CD4-positive, CD25-positive, alpha-beta regulatory T cell (primary cell): ENCODE data around the gene NDUFAF5. TPM values are rescaled to one million over a fixed set of nuclear protein-coding genes. Genes with fewer than 3 reads are reported as not detected.

Source experiments
- ATAC-seq, 2 donors: fragments of 150-1000 bp; cut with Tn5 transposase; one replicate each; pipeline ENCODE4 v1.10.0; 2021; ENCODE audit warnings: low read depth in 2 of 2, moderate number of reproducible peaks in 2 of 2, moderate library complexity in 1 of 2
- DNase-seq, 3 donors: peaks; one replicate each; pipeline versions ENCODE4 v3.0.0 to v3.0.0-alpha.2; 2012 to 2022; ENCODE audit warnings: mixed read lengths in 1 of 3
- H3K27ac ChIP-seq: one replicate; pipeline ENCODE4 v1.7.0; 2013; ENCODE audit warnings: mild to moderate bottlenecking, low read length; ENCODE audit not compliant: insufficient read depth, poor library complexity, severe bottlenecking
- H3K27me3 ChIP-seq: one replicate; pipeline ENCODE4 v1.7.0; 2013; ENCODE audit warnings: low read length; ENCODE audit not compliant: control insufficient read depth, insufficient read depth
- H3K36me3 ChIP-seq: one replicate; pipeline ENCODE4 v1.7.0; 2013; ENCODE audit warnings: mild to moderate bottlenecking, low read length, moderate library complexity; ENCODE audit not compliant: control insufficient read depth, insufficient read depth
- H3K4me1 ChIP-seq: 2 replicates; pipeline ENCODE4 v1.7.0; 2013; ENCODE audit warnings: mild to moderate bottlenecking, low read length; ENCODE audit not compliant: insufficient read depth, control insufficient read depth, poor library complexity, severe bottlenecking
- H3K4me3 ChIP-seq: one replicate; pipeline ENCODE4 v1.7.0; 2013; ENCODE audit warnings: low read depth, mild to moderate bottlenecking, low read length, moderate library complexity
- H3K9me3 ChIP-seq, 2 experiments: 1 replicate in 1 of 2; 2 replicates in 1 of 2; pipeline ENCODE4 v1.7.0; 2013; ENCODE audit warnings: low read length in 2 of 2, mild to moderate bottlenecking in 1 of 2, moderate library complexity in 1 of 2; ENCODE audit not compliant: control insufficient read depth in 2 of 2
- H3K27ac Mint-ChIP-seq, 3 donors: one replicate each; pipeline ENCODE4 v1.8.0; 2020 to 2022; ENCODE audit warnings: mild to moderate bottlenecking in 3 of 3, mixed read lengths in 3 of 3, moderate library complexity in 2 of 3
- H3K27me3 Mint-ChIP-seq: one replicate; pipeline ENCODE4 v1.8.0; 2022; ENCODE audit warnings: mild to moderate bottlenecking, mixed read lengths
- H3K36me3 Mint-ChIP-seq: one replicate; pipeline ENCODE4 v1.8.0; 2020; ENCODE audit warnings: mixed read lengths
- H3K4me1 Mint-ChIP-seq, 4 donors: one replicate each; pipeline ENCODE4 v1.8.0; 2020 to 2022; ENCODE audit warnings: mixed read lengths in 4 of 4, mild to moderate bottlenecking in 1 of 4
- H3K4me3 Mint-ChIP-seq, 4 donors: one replicate each; pipeline ENCODE4 v1.8.0; 2020 to 2022; ENCODE audit warnings: mild to moderate bottlenecking in 4 of 4, mixed read lengths in 4 of 4, moderate library complexity in 3 of 4
- H3K9me3 Mint-ChIP-seq, 7 donors: one replicate each; pipeline ENCODE4 v1.8.0; 2020 to 2022; ENCODE audit warnings: mixed read lengths in 7 of 7, mild to moderate bottlenecking in 3 of 7, moderate library complexity in 2 of 7
- polyA plus RNA-seq, 4 donors: library from polyadenylated mRNA; unstranded; fragments of 300-500 nt; fragmentation: Illumina TruSeq; gene quantifications; one replicate each; pipeline ENCODE4 v1.2.3, GENCODE V29; 2021
- total RNA-seq: library from RNA; stranded (reverse); gene quantifications from one replicate; pipeline ENCODE4 v1.2.3, GENCODE V29; 2022

The NDUFAF5 gene
- total and polyA plus RNA-seq, 5 donors from 2014 or later, result 7.3 to 51.4 (median 12.0) TPM

DNA sequence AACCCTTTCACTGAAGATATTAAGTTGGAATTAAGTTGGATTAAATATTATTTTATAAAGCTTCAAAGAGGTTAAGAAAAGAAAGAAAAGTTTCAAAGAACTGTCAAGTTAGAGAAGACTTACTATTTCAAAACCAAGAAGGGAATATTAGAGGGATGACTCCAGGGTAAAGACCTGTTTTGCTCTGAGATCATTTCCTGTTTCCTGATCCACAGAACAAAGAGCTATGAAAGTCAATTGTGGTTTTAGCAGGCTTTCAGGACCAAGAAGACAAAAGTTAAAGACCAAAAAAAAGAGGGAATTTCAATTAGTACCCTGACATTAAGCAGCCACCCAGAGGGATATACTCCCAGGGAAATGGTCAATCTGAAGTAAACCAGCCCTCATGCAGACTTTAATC lies 19.5 kb upstream of the NDUFAF5 start:
- H3K4me3 ChIP-seq, result no peak overlapping the region
- peak overlapping the region in 1 of 3 donors; percentile 54 for H3K27ac Mint-ChIP-seq
- H3K27me3 Mint-ChIP-seq, result no peaks in the 10 kb centered on the region
- peaks cover 0 to 3% of the 10 kb centered on the region in 2 experiments for H3K9me3 ChIP-seq
- DNase-seq, result no peak
- H3K4me1 ChIP-seq, result no peaks in the 10 kb centered on the region
- peaks cover 0 to 9% (median 5%) of the 10 kb centered on the region in 7 donors for H3K9me3 Mint-ChIP-seq
- no peak for ATAC-seq
- no peaks in the 10 kb centered on the region for H3K27me3 ChIP-seq
- peaks cover 36% of the 10 kb centered on the region for H3K36me3 Mint-ChIP-seq
- H3K36me3 ChIP-seq, result peaks cover 60% of the 10 kb centered on the region
- H3K4me3 Mint-ChIP-seq, result no peak overlapping the region
- peaks cover 0 to 10% (median 1%) of the 10 kb centered on the region in 4 donors for H3K4me1 Mint-ChIP-seq
- no peak overlapping the region for H3K27ac ChIP-seq

DNA sequence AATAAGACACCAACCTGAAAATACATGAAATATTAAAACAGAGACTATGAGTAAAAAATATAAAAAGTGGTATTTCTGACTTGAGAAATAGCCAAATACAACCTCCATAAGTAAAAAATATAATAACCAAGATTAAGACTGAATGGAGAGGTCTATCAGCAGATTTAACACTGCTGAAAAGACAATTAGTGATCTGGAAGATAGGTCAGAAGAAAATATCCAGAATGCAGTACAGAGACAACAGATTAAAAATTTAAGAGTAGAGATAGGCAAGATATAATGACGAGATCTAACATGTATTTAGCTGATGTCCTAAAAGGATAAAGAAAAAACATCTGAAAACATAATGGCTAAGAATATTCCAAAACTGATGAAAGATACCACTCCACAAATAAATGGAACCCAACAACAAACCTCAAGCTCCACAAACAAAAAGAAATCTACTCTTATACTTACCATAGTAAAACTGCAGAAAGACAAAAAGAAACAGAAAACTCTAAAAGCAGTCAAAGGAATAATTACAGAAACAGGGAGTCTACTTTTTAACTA lies 18.9 kb upstream of the NDUFAF5 start:
- Mint-ChIP-seq H3K27me3 (no peaks in the 10 kb centered on the region), H3K36me3 (peaks cover 38% of the 10 kb centered on the region), H3K4me1 (peaks cover 0 to 10% (median 1%) of the 10 kb centered on the region in 4 donors), H3K4me3 (peak overlapping the region in 1 of 4 donors; percentile 35), H3K9me3 (peaks cover 0 to 9% (median 5%) of the 10 kb centered on the region in 7 donors), H3K27ac (peak overlapping the region in 2 of 3 donors; percentile 54 to 69)
- DNase-seq (no peak), ATAC-seq (no peak)
- H3K4me3 ChIP-seq, result no peak overlapping the region
- no peaks in the 10 kb centered on the region for H3K27me3 ChIP-seq
- no peaks in the 10 kb centered on the region for H3K4me1 ChIP-seq
- peaks cover 0 to 3% of the 10 kb centered on the region in 2 experiments for H3K9me3 ChIP-seq
- peaks cover 67% of the 10 kb centered on the region for H3K36me3 ChIP-seq
- H3K27ac ChIP-seq, result no peak overlapping the region

GRCh38 chr20:13770141-13770540 lies 14.7 kb upstream of the NDUFAF5 start:
- Histone ChIP-seq H3K27ac (no peak overlapping the region), H3K4me3 (no peak overlapping the region), H3K9me3 (peaks cover 0 to 3% of the 10 kb centered on the region in 2 experiments), H3K27me3 (no peaks in the 10 kb centered on the region), H3K4me1 (no peaks in the 10 kb centered on the region), H3K36me3 (peaks cover 67% of the 10 kb centered on the region)
- Mint-ChIP-seq H3K4me3 (no peak overlapping the region), H3K4me1 (peaks cover 0 to 24% (median 4%) of the 10 kb centered on the region in 4 donors), H3K36me3 (peaks cover 59% of the 10 kb centered on the region), H3K27me3 (no peaks in the 10 kb centered on the region), H3K27ac (no peak overlapping the region), H3K9me3 (peaks cover 0 to 9% (median 5%) of the 10 kb centered on the region in 7 donors)
- DNase-seq (no peak), ATAC-seq (no peak)

- Histone ChIP-seq H3K4me1 (no peaks in the 10 kb centered on the region), H3K36me3 (peaks cover 60% of the 10 kb centered on the region), H3K27me3 (no peaks in the 10 kb centered on the region), H3K27ac (no peak overlapping the region), H3K4me3 (no peak overlapping the region), H3K9me3 (no peaks in the 10 kb centered on the region)
- DNase-seq, result peak in 2 of 3 donors; percentile 33 to 45
- no peak overlapping the region for H3K4me3 Mint-ChIP-seq
- no peak overlapping the region for H3K27ac Mint-ChIP-seq
- no peaks in the 10 kb centered on the region for H3K27me3 Mint-ChIP-seq
- peaks cover 54% of the 10 kb centered on the region for H3K36me3 Mint-ChIP-seq
- no peaks in the 10 kb centered on the region for H3K9me3 Mint-ChIP-seq
- peaks cover 6 to 20% (median 11%) of the 10 kb centered on the region in 4 donors for H3K4me1 Mint-ChIP-seq
- no peak for ATAC-seq
Measured at GRCh38 chr20:13771853-13772453, 12.9 kb upstream of the NDUFAF5 start.

- Histone ChIP-seq H3K4me1 (no peaks in the 10 kb centered on the region), H3K27ac (no peak overlapping the region), H3K27me3 (no peaks in the 10 kb centered on the region), H3K36me3 (peaks cover 56% of the 10 kb centered on the region), H3K9me3 (no peaks in the 10 kb centered on the region), H3K4me3 (no peak overlapping the region)
- Mint-ChIP-seq H3K36me3 (peaks cover 54% of the 10 kb centered on the region), H3K4me1 (peaks cover 11 to 22% (median 16%) of the 10 kb centered on the region in 4 donors), H3K27ac (no peak overlapping the region), H3K4me3 (no peak overlapping the region), H3K9me3 (no peaks in the 10 kb centered on the region), H3K27me3 (no peaks in the 10 kb centered on the region)
- ATAC-seq, result no peak
- no peak for DNase-seq
Measured at GRCh38 chr20:13772529-13772928, 12.3 kb upstream of the NDUFAF5 start.

DNA sequence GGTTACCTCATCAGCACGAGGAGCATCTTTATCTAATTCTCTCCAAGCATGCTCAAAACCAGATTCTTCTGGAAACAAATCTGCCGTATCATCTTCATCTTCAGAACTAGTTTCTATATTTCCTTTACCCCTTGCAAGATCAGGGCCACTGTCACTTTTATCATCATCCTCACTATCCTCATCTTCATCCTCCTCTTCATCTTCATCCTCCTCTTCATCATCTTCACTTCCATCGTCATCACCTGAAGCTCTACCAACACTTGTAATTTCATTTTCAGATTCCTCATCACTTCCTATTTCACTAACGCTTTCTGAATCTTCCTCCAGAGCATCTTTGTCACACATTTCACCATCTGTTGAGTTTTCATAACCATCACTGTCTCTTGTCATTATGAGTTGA lies 9.0 kb upstream of the NDUFAF5 start:
- H3K27me3 Mint-ChIP-seq, result no peaks in the 10 kb centered on the region
- peaks cover 5% of the 10 kb centered on the region for H3K4me1 ChIP-seq
- no peaks in the 10 kb centered on the region for H3K9me3 ChIP-seq
- DNase-seq, result no peak
- no peaks in the 10 kb centered on the region for H3K9me3 Mint-ChIP-seq
- ATAC-seq, result no peak
- peaks cover 36% of the 10 kb centered on the region for H3K36me3 ChIP-seq
- H3K4me3 Mint-ChIP-seq, result no peak overlapping the region
- peaks cover 22 to 40% (median 28%) of the 10 kb centered on the region in 4 donors for H3K4me1 Mint-ChIP-seq
- peak overlapping the region in 1 of 3 donors; percentile 11 for H3K27ac Mint-ChIP-seq
- H3K36me3 Mint-ChIP-seq, result peaks cover 51% of the 10 kb centered on the region
- H3K4me3 ChIP-seq, result no peak overlapping the region
- no peaks in the 10 kb centered on the region for H3K27me3 ChIP-seq
- no peak overlapping the region for H3K27ac ChIP-seq

GRCh38 chr20:13777171-13777601 lies 7.6 kb upstream of the NDUFAF5 start:
- DNase-seq, result peak in 1 of 3 donors; percentile 24
- Mint-ChIP-seq H3K27ac (peak overlapping the region; percentile 72 to 96 (median 82)), H3K9me3 (no peaks in the 10 kb centered on the region), H3K36me3 (peaks cover 47% of the 10 kb centered on the region), H3K4me1 (peaks cover 21 to 52% (median 24%) of the 10 kb centered on the region in 4 donors), H3K27me3 (no peaks in the 10 kb centered on the region), H3K4me3 (peak overlapping the region in 2 of 4 donors; percentile 12 to 33)
- Histone ChIP-seq H3K27ac (peak overlapping the region; percentile 44), H3K36me3 (peaks cover 35% of the 10 kb centered on the region), H3K4me1 (peaks cover 5% of the 10 kb centered on the region), H3K9me3 (no peaks in the 10 kb centered on the region), H3K27me3 (no peaks in the 10 kb centered on the region), H3K4me3 (no peak overlapping the region)
- peak; percentile 83 to 84 for ATAC-seq
